PC-3 (cell line): Measurements from ENCODE around the gene NDUFA11. TPM values are rescaled to one million over a fixed set of nuclear protein-coding genes. Genes with fewer than 3 reads are reported as not detected.
"Not testable (repeated sequence)": the region's sequence is repeated elsewhere in the genome, so short reads cannot be mapped to it uniquely, and the experiment has no call there.

Experiments
- ATAC-seq: fragments of 200-7000 bp; cut with Tn5 transposase; 2 replicates; pipeline ENCODE4 v1.9.1; 2020; ENCODE audit warnings: mild to moderate bottlenecking, moderate library complexity
- BruUV-seq: library from RNA; stranded (reverse); fragments of 400-500 nt; replicated peaks from 2 replicates; lab custom pipeline; 2021; lab: Mats Ljungman, UMichigan
- CTCF ChIA-PET: fragments of 300-600 bp; sonication (Branson Sonifier 250); formaldehyde crosslinking; loops from one replicate; lab custom pipeline; 2022; ENCODE audit warnings: antibody characterized with exemption; lab: Charles Lee
- POLR2A ChIA-PET: fragments of 300-600 bp; sonication (Branson Sonifier 250); formaldehyde crosslinking; loops from one replicate; lab custom pipeline; 2022; ENCODE audit warnings: antibody characterized with exemption; ENCODE audit not compliant: unreplicated experiment; lab: Charles Lee
- DNase-seq: peaks from one replicate; pipeline ENCODE4 v3.0.0-alpha.2; 2015
- H2AFZ ChIP-seq: fragments of 300-600 bp; sonication (generic); 2 replicates; pipeline ENCODE4 v1.6.0; 2016; ENCODE audit warnings: antibody characterized with exemption, low read length
- H3F3A ChIP-seq: fragments of 300-600 bp; sonication (generic); one replicate; pipeline ENCODE4 v1.6.0; 2017; ENCODE audit warnings: antibody characterized with exemption, low read length, control low read depth, mild to moderate bottlenecking; ENCODE audit not compliant: unreplicated experiment
- H3K27ac ChIP-seq: fragments of 300-600 bp; sonication (generic); 2 replicates; pipeline ENCODE4 v1.5.1; 2016; ENCODE audit warnings: mild to moderate bottlenecking, low read length
- H3K27me3 ChIP-seq: fragments of 300-600 bp; sonication (generic); 2 replicates; pipeline ENCODE4 v1.6.1; 2016; ENCODE audit warnings: low read length, mixed read lengths
- H3K36me3 ChIP-seq: fragments of 300-600 bp; sonication (generic); 2 replicates; pipeline ENCODE4 v1.6.1; 2016; ENCODE audit warnings: low read depth, mixed run types, low read length, mixed read lengths
- H3K4me1 ChIP-seq: fragments of 300-600 bp; sonication (generic); 2 replicates; pipeline ENCODE4 v1.5.1; 2016; ENCODE audit warnings: low read length; ENCODE audit not compliant: insufficient read depth
- H3K4me2 ChIP-seq: fragments of 300-600 bp; sonication (generic); 2 replicates; pipeline ENCODE4 v1.6.0; 2016; ENCODE audit warnings: low read length
- H3K4me3 ChIP-seq: fragments of 300-600 bp; sonication (generic); 2 replicates; pipeline ENCODE4 v1.5.1; 2016; ENCODE audit warnings: mild to moderate bottlenecking, low read length, mixed read lengths
- H3K79me2 ChIP-seq: fragments of 300-600 bp; sonication (generic); 2 replicates; pipeline ENCODE4 v1.6.1; 2017; ENCODE audit warnings: low read length, mixed read lengths
- H3K9ac ChIP-seq: fragments of 300-600 bp; sonication (generic); 2 replicates; pipeline ENCODE4 v1.6.0; 2016; ENCODE audit warnings: mild to moderate bottlenecking, low read length
- H3K9me2 ChIP-seq: fragments of 300-600 bp; sonication (generic); replicated peaks from 2 replicates; pipeline ENCODE4 v1.6.1; 2016; ENCODE audit warnings: mixed run types, low read length, mixed read lengths
- H3K9me3 ChIP-seq: fragments of 300-600 bp; sonication (generic); 2 replicates; pipeline ENCODE4 v1.6.1; 2016; ENCODE audit warnings: low read length, mixed read lengths
- H4K20me1 ChIP-seq: fragments of 300-600 bp; sonication (generic); 2 replicates; pipeline ENCODE4 v1.6.1; 2016; ENCODE audit warnings: low read length, mixed read lengths
- EZH2 ChIP-seq: fragments of 300-600 bp; sonication (generic); IDR thresholded peaks from one replicate; pipeline ENCODE4 v1.6.1; 2017; ENCODE audit warnings: antibody characterized with exemption, mild to moderate bottlenecking, low read length; ENCODE audit not compliant: unreplicated experiment
- EZH2phosphoT487 ChIP-seq: fragments of 300-600 bp; sonication (generic); IDR thresholded peaks from 2 replicates; pipeline ENCODE4 v1.6.1; 2018; ENCODE audit warnings: mild to moderate bottlenecking, antibody characterized with exemption, low read length, borderline replicate concordance
- intact Hi-C: fragments of 100-400 bp; cut with micrococcal nuclease; formaldehyde crosslinking; loops from 2 replicates; pipeline ENCODE4 v1.9.0; 2023
- total RNA-seq: library from RNA; depleted of rRNA; stranded (reverse); fragments of >200 nt; gene quantifications from 2 replicates; pipeline ENCODE4 v1.2.3, GENCODE V29; 2014
- TF ChIP-seq, protein P1 (sequence below): fragments of 300-600 bp; sonication (generic); conservative IDR thresholded peaks from 2 replicates; pipeline ENCODE4 v1.5.1; 2017; ENCODE audit warnings: antibody characterized with exemption, low read depth, mild to moderate bottlenecking, low read length

The NDUFA11 gene
- total RNA-seq, 1 experiment from 2014 or later = 669 TPM

DNA sequence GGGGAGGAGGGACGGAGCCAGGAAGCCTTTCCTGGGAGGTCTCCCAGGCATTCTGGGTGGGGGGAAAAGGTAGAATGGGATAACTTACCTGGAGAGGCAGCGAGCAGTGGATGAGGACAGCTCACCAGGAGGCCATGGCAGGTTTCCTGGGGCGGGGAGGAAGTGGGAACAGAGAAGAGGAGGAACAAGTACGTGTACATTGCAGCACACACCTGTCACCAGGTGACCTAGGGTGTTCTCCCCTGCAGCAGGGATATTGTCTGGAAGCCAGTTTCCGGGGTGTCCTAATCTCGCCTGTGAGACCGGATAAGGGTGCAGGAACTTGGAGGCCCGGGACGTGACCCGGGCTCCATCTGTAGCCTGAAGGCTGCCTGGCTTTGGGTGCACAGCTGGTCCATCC, 52.3 kb downstream of the NDUFA11 start, which contains the start of gene FUT3:
TSS of gene FUT3 (minus strand) at position 148 of the 400 bp plus-strand sequence.
- POLR2A ChIA-PET = interaction anchor here (0.6 kb wide), 1 partner anchor 63 kb away, joined by 3 read pairs; the partner anchor contains the start of gene CAPS

DNA sequence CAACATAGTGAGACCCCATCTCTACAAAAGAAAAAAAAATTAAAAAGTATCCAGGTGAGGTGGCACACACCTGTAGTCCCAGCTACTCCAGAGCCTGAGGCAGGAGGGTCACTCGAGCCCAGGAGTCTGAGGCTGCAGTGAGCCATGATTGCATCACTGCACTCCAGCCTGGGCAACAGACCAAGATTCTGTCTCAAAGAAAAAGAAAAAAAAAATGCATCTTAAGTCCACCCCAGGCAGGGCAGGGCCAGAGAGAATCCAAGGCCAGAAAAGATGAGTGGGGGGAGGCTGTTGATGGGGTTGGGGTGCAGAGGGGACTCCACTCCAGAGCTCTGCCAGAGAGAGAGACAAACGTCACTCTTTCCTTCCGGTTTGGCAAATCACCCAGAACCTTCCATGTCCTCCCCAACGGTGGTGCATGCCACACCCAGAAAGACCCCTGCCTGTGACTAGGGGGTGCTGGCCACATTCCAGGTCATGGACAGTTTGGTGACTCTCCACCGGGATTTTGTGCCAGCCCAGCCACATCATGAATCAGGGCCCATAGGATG, 52.8 kb downstream of the NDUFA11 start:
- ATAC-seq (peak; percentile 81), DNase-seq (peak; percentile 90)
- H3K4me2 ChIP-seq = peak overlapping the region; percentile 74
- H3F3A ChIP-seq = no peaks in the 10 kb centered on the region
- H3K9me3 ChIP-seq = no peaks in the 10 kb centered on the region
- ChIA-PET CTCF (no interaction called here), POLR2A (interaction anchor here (0.6 kb wide), 1 partner anchor 63 kb away, joined by 3 read pairs; the partner anchor contains the start of gene CAPS)
- no peaks in the 10 kb centered on the region for H3K9me2 ChIP-seq
- H2AFZ ChIP-seq = peak overlapping the region; percentile 61
- H3K4me3 ChIP-seq = peak overlapping the region; percentile 46
- no peaks in the 10 kb centered on the region for H3K79me2 ChIP-seq
- H3K4me1 ChIP-seq = peaks cover 18% of the 10 kb centered on the region
- TF ChIP-seq, protein P1, sequence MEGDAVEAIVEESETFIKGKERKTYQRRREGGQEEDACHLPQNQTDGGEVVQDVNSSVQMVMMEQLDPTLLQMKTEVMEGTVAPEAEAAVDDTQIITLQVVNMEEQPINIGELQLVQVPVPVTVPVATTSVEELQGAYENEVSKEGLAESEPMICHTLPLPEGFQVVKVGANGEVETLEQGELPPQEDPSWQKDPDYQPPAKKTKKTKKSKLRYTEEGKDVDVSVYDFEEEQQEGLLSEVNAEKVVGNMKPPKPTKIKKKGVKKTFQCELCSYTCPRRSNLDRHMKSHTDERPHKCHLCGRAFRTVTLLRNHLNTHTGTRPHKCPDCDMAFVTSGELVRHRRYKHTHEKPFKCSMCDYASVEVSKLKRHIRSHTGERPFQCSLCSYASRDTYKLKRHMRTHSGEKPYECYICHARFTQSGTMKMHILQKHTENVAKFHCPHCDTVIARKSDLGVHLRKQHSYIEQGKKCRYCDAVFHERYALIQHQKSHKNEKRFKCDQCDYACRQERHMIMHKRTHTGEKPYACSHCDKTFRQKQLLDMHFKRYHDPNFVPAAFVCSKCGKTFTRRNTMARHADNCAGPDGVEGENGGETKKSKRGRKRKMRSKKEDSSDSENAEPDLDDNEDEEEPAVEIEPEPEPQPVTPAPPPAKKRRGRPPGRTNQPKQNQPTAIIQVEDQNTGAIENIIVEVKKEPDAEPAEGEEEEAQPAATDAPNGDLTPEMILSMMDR = no peak
- TF ChIP-seq EZH2 (no peak), EZH2phosphoT487 (no peak)
- no peaks in the 10 kb centered on the region for H4K20me1 ChIP-seq
- peak overlapping the region; percentile 61 for H3K27ac ChIP-seq
- no peak overlapping the region for H3K9ac ChIP-seq
- H3K27me3 ChIP-seq = no peaks in the 10 kb centered on the region; the same call in 1 of the 2 replicates
- BruUV-seq = TSS peak; percentile 56
- H3K36me3 ChIP-seq = no peaks in the 10 kb centered on the region
- intact Hi-C loops = no loop called here

More for the DNA sequence above, 52.3 kb downstream of the NDUFA11 start, which contains the start of gene FUT3:
- Histone ChIP-seq H2AFZ (peak within 1 kb of the TSS; percentile 61), H4K20me1 (no peaks in the 10 kb centered on the region), H3K27me3 (no peaks in the 10 kb centered on the region; the same call in 1 of the 2 replicates), H3K4me2 (peak within 1 kb of the TSS; percentile 74), H3K36me3 (no peaks in the 10 kb centered on the region), H3F3A (no peaks in the 10 kb centered on the region), H3K4me3 (peak within 1 kb of the TSS; percentile 46), H3K9ac (no peak within 1 kb of the TSS), H3K9me3 (no peaks in the 10 kb centered on the region), H3K27ac (peak within 1 kb of the TSS; percentile 61), H3K4me1 (peaks cover 18% of the 10 kb centered on the region), H3K9me2 (no peaks in the 10 kb centered on the region), H3K79me2 (no peaks in the 10 kb centered on the region)
- TF ChIP-seq EZH2 = no peak
- TF ChIP-seq, protein P1 = no peak
- no peak for TF ChIP-seq EZH2phosphoT487
- DNase-seq (peak; percentile 64), ATAC-seq (peak; percentile 69)
- BruUV-seq = no TSS peak
- intact Hi-C loops = no loop called here
- CTCF ChIA-PET = no interaction called here

DNA sequence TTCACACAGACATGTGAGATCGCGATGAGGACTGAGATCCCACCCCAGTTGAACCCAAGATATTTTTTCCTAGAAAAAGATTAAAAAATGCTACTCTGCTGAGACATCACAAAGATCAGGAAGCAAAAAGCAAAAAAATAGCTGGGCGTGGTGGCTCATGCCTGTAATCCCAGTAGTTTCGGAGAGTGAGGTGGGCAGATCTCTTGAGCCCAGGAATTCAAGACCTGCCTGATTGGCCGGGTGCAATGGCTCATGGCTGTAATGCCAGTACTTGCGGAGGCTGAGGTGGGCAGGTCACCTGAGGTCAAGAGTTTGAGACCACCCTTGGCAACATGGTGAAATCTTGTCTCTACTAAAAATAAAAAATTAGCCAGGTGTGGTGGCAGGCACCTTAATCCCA, 53.4 kb downstream of the NDUFA11 start:
- H3K9ac ChIP-seq = no peak overlapping the region
- H3K4me2 ChIP-seq = peak overlapping the region; percentile 74
- TF ChIP-seq EZH2 = no peak
- TF ChIP-seq, protein P1 = no peak
- peaks cover 18% of the 10 kb centered on the region for H3K4me1 ChIP-seq
- no TSS peak for BruUV-seq
- ATAC-seq = no peak
- no peak overlapping the region for H2AFZ ChIP-seq
- no peaks in the 10 kb centered on the region for H3K79me2 ChIP-seq
- no peaks in the 10 kb centered on the region for H3K9me2 ChIP-seq
- no peaks in the 10 kb centered on the region for H4K20me1 ChIP-seq
- no peaks in the 10 kb centered on the region for H3K36me3 ChIP-seq
- no peak overlapping the region; the same call in 1 of the 2 replicates for H3K4me3 ChIP-seq
- no peaks in the 10 kb centered on the region for H3F3A ChIP-seq
- no peaks in the 10 kb centered on the region for H3K9me3 ChIP-seq
- intact Hi-C loops = no loop called here
- H3K27ac ChIP-seq = 0 out of 2 replicates have a peak overlapping the region, but pooled peaks have one; percentile 7
- POLR2A ChIA-PET = no interaction called here
- peak; percentile 22 for DNase-seq
- CTCF ChIA-PET = no interaction called here
- no peaks in the 10 kb centered on the region for H3K27me3 ChIP-seq

DNA sequence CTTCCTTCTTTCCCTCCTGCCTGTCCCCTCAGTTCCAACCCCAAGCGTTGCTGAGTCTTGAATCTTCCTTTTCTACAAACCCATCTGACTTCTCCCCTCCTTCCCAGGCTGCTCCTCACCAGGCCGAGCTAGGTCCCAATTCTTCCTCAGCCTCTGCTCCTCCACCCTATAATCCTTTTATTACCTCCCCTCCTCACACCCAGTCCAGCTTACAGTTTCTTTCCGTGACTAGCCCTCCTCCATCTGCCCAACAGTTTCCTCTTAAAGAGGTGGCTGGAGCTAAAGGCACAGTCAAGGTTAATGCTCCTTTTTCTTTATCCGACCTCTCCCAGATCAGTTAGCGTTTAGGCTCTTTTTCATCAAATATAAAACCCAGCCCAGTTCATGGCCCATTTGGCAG, 55.0 kb downstream of the NDUFA11 start:
- peaks cover 18% of the 10 kb centered on the region for H3K4me1 ChIP-seq
- H3K27me3 ChIP-seq, H2AFZ ChIP-seq, BruUV-seq, H4K20me1 ChIP-seq, H3K79me2 ChIP-seq, CTCF ChIA-PET, H3F3A ChIP-seq, H3K4me2 ChIP-seq, H3K9ac ChIP-seq, DNase-seq, intact Hi-C loops, H3K36me3 ChIP-seq, H3K9me2 ChIP-seq, POLR2A ChIA-PET, H3K27ac ChIP-seq, ATAC-seq, H3K9me3 ChIP-seq, H3K4me3 ChIP-seq: not testable (repeated sequence)
